ENCODE data around the gene C19orf44.

Gene C19orf44

DNA sequence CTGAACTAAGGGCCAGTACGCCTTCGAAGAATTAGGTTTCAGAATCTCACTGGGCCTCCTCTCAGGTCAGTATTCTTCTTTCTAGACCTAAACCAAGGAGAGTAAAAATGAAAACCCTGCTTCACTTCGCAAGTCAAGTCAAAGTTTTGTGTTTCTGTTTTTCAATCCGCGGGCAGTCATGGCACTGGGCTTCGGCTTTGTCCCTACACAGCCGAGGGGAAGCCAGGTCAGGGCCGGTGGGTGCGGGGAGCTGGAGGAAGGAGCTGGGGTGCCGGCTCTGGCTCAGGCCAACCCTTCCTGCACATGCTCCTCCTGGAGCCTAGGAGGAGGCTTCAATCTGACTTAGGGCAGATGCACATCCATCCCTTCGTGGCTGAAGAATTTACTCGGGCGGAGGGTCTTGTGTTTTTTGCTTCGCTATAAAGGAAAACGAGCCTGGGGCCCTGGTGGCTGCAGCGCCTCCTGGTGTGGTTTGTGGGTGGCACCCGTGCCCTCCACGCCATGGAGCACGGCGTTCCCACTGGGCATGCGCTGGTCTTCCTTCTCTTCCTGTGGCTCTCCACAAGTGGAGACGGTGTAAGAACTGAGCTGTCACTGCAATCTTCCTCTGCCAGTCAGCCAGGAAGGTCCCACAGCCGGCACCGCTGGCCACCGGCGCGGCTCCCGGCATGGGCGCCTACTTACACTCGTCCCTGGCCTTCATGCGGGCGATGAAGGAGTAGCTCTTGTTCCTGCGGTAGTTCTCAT, 22.5 kb downstream of the C19orf44 start:
- no peak for DNase-seq

DNA sequence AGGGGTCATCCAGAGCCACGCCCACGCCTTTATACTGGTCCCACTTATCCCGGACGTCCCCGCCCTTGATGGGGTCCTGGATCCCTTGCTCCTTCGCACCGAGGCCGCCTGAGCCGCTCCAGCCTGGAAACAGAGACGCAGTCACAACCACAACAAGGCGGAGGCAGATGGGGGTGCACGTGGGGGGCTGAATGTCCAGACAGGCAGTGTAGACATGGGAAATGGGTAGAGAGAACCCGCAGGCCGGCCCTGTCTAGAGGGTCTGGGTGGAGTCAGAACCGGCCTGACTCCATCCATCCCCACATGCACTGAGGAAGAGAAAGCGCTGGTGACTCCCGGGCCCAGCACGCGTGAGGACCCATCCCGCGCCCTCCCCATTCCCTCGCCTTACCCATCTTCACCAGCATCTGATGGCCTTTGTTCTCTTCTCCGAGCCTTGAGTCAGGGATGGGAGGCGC, 23.1 kb downstream of the C19orf44 start:
- DNase-seq = no peak

DNA sequence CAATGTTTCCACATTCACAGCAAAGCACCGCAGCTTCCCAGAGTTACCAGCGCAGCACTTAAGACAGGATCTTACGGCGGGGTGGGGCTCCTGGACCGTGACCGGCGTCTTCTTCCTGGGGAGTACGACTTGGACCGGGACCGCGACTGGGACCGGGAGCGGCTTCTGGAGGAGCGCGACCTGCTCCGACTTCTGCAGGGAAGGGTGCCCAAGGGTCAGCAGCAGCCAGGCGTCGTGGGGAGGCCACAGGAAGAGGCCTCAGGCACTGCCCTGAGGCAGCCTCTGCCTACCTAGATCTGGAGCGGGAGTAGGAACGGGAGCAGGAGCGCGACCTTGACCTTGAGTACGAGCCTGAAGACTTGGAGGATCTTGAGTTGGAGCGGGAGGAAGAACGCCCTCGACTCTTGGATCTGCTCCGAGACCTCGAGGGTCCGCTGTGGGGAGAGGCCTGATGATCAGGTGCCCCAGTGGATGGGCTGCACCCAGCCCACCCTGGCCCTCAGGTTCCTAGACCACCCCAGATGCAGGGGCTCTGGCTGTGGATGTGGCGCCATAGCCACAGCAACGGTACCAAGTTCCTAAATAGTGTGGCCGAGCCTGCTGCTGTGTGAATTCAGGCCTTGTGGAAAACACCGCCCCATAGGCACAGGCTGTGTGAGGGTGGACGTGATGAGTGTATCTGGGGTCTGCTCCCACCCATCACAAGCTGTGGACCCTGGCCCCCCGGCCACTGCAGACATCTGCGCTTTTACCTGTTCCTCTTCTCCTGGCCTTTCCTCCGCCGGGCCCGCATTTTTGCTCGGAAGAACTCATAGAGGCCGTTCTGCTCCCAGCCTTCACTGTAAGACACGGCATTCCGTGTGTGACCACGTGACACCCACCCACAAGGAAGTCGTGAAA, 24.1 kb downstream of the C19orf44 start:
- no peak for DNase-seq

DNA sequence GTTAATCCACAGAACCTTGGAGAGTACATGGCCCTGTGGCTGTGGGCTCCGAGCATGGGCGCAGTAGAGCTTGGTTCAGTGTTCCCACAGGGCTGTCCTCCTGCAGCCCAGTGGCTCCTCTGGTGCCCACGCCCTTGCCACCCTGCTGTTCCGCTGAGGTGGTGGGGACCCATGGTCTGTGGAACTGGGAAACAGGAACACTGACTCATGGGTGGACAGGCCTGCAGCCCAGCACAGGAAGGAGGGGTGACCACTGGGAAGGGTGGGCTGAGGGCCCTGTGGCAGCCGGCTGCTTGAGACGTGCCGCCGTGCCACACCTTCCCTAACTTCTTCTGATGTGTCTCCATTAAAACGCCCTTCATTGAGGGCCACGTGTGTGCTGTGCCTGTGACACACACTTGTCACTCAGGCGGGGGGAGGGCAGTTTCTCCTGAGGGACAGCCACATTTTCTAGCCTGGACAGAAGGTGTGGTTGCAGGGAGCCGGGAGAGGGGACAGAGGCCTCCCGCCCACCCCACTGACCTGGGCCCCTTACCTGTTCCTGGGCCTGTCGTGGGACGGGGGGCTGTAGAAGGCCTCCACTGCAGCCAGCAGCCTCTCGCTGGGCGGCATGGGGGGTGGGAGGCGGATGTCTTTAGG, 24.9 kb downstream of the C19orf44 start:
- no peak for DNase-seq

DNA sequence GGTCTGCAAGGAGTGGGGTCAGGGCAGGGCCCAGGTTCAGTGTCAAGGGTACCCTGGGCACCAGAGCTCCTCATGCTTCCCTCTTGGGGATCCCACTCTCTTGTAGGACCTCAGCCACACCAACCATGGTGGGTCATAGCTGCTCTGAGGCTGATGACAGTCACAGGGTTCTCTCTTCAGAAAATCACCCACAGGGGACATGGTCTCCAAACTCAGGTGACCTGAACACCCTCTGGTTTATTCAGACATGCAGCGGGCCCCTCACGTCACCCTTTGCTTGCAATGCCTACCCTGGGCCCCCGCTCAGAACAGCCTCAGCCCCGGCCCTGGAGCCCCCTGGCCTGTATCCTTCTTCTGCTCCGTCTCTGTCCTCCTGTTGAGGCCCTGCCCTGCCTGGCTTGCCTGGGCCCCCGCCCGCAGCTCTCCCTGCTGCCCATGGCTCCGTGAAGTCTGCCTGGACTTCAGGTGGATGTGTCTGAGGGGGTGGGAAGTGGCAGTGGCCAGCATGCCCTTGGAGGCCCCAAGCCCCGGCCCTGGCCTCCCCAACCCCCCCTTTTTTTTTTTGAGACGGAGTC, 25.6 kb downstream of the C19orf44 start:
- DNase-seq = no peak

DNA sequence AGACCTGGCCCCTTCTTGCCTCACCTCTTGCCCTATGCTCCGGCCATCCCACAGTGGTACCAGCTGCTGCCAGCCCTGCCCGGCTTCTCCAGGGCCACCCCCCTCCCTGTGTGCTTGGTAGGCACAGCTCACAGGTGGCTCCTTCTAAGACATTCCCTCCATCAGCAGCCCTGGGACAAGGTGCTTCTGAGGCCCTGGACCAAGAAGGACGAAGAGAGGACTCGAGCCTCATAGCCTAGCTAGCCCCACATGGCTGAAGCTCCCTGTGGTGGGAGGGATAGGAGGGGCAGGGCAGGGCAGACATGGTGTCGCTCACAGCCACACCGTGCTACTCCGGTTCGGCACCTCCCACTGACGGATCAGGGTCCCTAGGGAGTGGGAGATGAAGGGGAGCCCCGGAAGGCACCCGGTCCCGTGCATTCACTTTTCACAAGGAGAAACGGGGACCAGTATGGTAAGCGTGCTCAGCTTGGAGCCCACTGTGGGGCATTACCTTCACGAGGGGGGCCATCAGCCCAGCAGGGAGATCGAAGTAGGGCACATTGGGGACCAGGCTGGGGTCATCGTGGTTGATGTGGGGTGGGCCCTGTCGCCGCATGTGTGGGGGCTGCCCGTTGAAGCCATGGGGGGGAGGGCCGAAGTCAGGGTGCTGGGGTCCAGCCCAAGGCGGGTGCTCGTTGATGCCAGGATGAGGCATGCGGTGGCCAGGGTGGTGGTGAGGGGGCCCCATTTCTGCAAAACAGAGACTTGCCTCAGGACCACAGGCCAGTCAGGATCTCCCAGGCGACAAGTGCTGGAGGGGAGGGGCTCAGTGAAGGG, 26.6 kb downstream of the C19orf44 start:
- DNase-seq = no peak

DNA sequence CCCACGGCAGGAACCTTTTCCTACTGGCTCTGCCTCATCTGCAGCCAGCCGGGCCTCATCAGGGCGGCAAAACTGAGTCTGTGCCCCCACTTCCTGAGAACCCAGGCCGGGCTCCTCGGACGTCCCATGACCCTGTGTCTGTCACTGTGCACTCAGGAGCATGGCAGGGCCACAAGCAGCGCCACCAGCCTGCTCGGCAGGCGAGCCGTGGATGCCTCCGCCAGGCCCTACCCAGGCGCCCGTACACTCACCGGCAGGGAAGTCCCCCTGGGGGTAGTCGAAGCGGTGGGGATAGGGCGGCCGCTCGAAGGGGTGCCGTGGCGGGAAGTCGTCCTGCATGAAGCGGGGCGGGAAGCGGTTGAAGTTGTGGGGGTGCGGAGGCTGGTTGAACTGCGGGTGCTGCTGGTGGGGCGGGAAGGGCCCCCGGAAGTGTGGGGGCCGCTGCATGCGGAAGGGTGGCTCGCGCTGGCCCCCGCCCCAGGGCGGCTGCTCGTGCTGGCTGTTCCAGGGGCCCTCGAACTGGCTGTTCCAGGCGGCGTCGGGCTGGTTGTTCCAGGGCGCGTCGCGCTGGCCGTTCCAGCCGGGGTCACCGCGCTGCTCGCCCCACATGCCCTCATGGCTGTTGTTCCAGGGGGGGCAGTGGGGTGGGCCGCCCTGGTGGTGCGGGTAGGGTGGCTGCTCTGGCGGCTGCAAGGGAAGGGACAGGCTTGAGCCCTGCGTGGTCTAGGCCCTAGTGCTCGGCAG, 29.0 kb downstream of the C19orf44 start:
- DNase-seq = no peak

DNA sequence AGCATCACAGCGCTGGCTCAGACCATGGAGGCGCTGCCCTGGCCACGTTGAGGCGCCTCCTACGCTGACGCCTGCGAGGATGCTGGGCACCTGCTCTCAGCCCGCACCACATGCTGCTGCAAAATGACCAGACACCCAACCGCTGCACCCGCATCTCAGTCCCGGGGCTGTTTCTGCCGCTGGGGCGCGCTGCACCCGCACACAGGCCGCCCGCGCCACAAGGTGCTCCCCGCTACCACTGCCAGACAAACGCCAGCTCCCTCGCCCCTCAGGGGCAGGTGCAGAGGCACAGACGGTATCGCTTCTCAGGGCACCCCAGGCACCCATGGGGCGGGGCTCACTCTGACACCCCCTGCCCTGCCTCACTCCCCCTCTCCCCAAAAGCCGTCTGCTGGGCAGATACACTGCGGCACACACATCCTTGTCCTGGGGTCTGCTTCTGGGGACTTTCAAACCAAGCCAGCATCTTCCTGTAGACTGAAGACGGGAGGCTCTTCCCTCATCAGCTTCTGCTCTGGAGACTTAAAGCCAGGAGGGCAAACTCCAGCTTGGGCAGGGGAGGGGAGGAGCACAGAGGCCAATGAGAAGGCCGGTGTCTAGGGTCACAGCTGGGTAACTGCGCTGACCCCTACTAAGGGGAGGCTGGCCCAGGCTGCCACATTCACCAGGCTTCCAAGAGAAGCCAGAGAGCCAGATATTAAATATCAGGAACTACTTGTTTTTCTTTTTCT, 29.7 kb downstream of the C19orf44 start:
- no peak for DNase-seq

DNA sequence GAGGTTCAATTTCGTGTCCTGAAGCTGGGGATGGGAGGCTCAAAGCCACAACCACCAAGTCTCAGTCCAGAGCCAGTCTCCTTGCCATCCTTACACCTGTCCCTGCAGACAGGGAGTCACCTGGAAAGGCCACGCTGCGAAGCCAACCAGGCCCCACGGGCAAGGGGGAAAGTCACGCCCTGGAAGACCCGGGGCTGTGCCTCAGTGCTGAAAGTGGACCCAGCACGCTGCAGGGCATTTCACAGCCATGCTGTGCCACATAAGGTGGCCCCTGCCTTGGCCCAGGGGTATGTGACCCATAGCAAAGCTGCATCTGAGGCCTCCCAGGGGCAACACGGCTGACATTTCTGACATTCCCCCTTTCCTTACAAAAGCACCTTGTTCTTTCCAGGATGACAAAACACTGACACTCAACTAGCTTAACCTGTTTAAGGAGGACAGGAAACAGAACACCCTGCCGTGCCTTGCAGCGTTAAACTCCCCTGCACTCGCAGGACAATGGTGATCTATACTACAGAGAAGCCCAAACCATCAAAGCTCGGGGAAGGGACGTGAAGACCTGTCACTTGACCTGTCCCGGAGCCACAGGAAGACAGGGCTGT, 31.2 kb downstream of the C19orf44 start:
- DNase-seq = no peak

DNA sequence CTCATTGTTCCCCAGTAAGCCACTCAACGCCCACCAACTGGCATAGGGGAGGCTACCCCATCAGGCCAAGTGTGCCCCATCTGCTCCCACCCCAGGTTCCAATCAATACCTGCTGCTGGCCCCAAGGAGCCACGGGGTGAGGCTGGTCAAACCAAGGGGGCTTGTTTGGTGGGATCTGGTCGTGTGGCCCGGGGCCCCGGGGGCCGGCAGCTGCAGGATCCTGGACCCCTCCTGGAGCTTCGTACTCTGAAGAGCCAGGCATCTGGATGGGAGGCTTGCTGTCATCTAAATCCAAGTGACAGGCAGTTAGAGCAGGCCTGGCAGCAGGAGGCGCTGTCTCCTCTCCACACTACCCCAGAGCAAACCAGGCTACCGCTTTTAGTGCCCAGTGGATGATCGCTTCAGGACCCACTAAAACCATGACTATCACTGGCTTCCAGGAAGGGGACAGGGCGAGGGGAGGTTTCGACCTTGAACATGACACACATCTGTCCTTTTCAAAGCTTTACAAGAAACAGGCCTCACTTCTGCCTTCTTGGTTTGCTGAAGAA, 31.9 kb downstream of the C19orf44 start:
- peak; percentile 46 for DNase-seq

DNA sequence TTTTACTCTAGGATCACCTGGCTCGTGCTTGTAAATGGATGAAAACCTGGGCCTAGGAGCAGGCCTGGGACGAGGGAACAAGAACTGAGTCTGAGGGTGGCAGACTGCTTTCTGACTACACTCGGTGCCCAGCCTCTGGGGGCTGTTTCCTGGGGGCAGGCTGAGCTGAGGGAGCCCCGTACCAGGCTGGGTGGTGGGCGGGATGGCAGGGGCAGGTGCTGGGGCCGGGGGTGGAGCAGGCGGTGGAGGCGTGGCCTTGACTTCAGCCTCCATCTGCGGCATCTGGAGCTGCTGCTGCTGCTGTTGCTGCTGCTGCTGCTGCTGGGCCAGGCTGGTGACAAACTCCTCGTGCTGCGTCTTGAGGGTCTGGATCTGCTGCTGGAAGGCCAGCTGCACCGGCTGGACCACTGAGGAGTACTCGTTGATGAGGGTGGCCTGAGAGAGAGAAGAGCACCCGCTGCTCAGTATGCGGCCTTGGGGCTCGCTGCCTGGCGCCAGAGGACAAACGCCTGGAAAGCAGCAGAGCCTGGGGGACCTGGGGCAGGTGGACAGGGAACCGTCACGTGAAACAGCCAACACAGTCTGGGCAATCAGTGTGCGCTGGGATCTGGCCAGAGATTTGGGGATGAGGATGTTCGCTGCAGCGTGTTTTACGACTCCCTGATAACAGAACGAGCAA, 33.4 kb downstream of the C19orf44 start:
- no peak for DNase-seq

DNA sequence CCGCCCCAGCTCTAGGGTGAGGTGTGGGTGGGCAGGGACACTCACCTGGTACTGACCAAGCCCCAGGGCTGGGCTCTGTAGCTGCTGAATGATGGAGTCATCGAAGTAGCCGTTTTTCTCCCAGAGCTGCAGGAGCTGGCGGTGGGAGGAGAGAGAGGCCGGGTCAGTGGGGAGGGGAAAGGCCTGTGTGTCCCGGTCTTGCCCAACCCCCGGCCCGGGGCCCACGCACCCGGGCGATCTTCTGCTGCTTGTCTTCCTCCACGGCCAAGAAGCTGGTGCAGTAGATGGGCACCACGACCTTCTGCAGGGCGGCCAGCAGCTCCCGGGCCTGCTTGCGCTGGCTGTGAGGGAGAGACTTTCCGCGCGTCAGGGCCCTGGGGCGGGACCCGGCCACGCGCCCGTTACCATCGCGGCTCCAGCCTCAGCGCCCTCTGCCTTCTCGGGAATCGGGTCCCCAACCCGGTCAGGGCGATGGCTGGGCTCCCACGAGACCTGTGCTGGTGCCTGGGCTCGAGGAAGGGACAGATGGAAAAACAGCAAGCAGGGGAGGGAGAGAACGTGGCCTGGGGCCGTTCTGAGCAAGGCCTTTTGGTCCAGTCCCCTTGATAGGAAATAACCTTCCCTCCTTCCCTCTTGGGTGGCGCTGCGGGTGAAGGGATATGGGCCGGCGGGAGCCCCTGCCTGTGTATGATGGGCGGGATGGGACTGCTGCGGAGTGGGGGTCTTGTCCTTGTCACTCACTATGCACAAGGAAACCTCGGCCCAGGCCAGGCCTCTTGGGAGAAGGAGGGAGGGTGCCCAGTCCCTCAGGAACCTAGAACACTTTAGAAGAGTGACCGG, 34.6 kb downstream of the C19orf44 start:
- DNase-seq = no peak

DNA sequence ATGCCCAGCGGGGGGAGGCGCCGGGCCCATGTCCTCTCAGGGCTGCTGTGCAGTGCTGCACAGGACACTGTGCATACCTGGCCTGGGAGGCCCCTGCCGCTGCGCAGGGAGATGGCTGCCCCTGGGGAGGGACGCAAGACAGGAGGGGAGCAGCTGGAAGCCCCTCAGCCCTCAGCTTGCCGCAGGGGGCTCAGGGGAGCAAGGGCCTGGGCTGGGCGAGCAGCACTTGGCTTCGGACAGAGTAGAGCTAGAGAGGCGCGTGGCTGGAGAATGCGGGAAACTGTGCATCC, 35.1 kb downstream of the C19orf44 start:
- no peak for DNase-seq

DNA sequence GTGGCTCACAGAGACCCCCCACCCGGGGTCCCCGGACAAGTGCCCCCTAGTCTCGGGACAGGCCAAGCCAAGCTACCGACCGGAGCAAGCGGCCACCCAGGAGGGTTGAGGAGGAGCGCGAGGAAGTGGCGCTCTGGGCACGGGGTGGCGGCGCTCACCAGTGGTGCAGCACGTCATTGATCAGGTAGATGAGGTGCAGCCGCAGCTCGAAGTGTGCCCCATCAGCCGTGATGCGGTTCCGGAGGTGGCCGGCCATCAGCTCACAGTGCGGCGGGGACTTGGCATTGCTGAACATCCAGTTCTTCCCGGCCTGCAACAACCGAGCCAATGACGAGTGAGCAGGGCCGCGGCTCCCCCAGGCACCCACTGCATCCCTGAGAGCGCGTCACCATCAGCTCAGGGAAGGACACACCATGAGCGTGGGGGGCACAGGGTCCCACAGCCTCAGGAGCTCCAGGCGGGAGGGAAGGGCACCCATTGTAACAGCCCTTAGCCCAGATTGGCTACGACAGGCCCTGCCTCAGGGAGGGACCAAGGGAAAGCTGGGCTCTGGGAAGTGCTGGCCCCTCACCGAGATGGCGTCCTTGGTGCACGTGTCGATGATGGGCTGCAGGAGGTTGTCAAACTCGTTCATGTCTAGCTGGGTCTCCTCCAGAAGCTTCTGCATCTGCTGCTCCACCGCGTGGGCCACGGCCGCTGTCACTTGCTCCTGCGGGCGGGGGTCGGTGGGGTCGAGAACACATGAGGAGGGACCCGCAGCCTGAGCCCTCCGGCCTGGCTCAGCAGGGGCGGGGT, 36.4 kb downstream of the C19orf44 start:
- DNase-seq = no peak

DNA sequence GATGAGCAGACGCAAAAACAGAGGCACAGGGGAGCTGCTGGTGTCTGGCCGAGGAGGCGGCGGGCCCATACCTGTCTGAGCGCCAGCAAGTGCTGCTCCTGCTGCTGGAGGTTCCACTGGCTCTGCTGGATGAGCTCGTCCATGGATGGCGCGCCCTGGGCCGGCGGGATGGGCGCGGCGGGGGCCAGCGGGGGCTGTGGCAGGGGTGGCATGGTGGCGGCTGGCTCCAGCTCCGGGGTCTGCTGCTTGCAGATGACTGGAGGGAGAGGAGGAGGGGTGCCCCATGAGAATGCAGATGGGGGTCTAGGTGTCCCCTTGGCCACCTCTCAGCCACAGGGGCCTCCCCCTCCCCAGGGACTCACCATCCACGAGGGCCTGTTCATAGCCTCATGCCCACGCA, 39.2 kb downstream of the C19orf44 start:
- no peak for DNase-seq

DNA sequence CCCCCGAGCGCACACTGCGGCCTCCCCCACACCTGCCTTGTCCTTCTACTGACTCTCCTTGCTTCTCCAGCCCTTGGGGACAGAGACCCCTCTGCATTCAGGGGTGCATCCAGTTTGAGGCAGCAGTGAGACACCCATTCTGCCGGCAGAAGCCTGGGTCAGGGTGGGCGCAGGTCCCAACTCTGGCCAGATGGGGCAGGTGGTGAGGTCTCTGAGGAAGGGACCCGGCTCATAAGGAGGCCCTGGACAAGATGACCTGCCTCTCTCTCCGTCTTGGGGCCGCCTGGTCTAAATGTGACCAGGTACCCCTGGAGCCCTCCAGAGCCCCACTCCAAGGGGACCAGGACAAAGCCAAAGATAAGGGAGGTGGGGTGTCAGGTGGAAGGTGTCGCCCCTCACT, 39.9 kb downstream of the C19orf44 start:
- DNase-seq = no peak

DNA sequence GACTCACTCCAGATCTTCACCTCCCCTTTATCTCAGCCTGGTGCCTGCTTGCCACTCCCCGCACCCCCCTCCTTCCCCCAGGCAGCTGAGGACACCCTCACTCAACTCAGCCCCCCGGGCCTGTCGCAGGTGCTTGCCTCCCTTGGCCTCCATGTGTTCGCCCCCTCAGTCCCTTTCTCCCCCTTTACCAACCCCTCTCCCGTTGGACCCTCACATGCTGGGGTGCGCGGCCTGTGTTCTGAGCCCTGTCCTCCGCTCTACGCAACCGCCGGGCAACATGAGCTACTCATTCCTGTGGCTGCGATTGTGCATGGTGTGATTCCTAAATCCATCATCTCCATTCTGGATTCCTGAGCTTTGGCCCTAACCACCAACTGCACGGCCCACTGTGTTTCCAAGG, 40.9 kb downstream of the C19orf44 start:
- no peak for DNase-seq

DNA sequence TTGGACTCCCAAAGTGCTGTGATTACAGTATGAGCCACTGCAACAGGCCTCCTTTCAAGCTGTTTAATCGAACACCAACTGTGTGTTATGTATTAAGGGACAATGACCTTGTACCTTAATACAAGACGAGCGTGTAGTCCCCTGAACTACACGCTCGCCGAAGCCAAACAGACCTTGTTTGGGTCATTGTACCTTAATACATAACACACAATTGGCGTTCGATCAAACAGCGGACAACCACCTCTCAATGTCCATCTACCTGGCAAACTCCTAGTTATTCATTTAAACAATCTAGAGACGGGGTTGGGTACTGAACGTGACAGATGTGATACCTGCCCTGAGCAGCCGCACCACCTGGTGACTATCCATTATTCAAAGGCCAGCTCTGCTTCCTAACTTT, 44.8 kb downstream of the C19orf44 start:
- DNase-seq = no peak
